Activated CD8-positive, alpha-beta memory T cell treated with anti-CD3 and anti-CD28 coated beads for 1 hour (primary cell): ENCODE results near the gene IGF1R.

ENCODE experiments used
- DNase-seq, 2 donors: peaks; one replicate each; pipeline ENCODE4 v3.0.0-alpha.2; 2020; ENCODE audit warnings: low read depth in 1 of 2; ENCODE audit errors: extremely low read depth in 1 of 2

IGF1R gene

GRCh38 chr15:98933406-98933805 lies 285.1 kb downstream of the IGF1R start:
- DNase-seq, result no peak

GRCh38 chr15:98935736-98936135 lies 287.4 kb downstream of the IGF1R start:
- DNase-seq, result no peak

GRCh38 chr15:98937413-98938104 lies 289.2 kb downstream of the IGF1R start:
- DNase-seq, result no peak

GRCh38 chr15:98938105-98938417 lies 289.7 kb downstream of the IGF1R start:
- no peak for DNase-seq

GRCh38 chr15:98938799-98939198 lies 290.5 kb downstream of the IGF1R start:
- DNase-seq, result no peak

- no peak for DNase-seq
Observed at GRCh38 chr15:98939311-98940080, 291.2 kb downstream of the IGF1R start.

GRCh38 chr15:98941595-98942255 lies 293.4 kb downstream of the IGF1R start:
- no peak for DNase-seq

- no peak for DNase-seq
Observed at GRCh38 chr15:98942431-98942830, 294.1 kb downstream of the IGF1R start.

GRCh38 chr15:98943051-98943508 lies 294.7 kb downstream of the IGF1R start:
- no peak for DNase-seq

- DNase-seq, result no peak
Observed at GRCh38 chr15:98943601-98944151, 295.3 kb downstream of the IGF1R start.

- no peak for DNase-seq
Observed at GRCh38 chr15:98946301-98947255, 298.2 kb downstream of the IGF1R start.

GRCh38 chr15:98948456-98948855 lies 300.1 kb downstream of the IGF1R start:
- no peak for DNase-seq

GRCh38 chr15:98948941-98949340 lies 300.6 kb downstream of the IGF1R start:
- no peak for DNase-seq

- DNase-seq, result no peak
Observed at GRCh38 chr15:98949624-98950023, 301.3 kb downstream of the IGF1R start.

- no peak for DNase-seq
Observed at GRCh38 chr15:98950248-98950647, 301.9 kb downstream of the IGF1R start.

GRCh38 chr15:98951004-98951403 lies 302.7 kb downstream of the IGF1R start:
- no peak for DNase-seq

GRCh38 chr15:98951493-98952320 lies 303.4 kb downstream of the IGF1R start:
- no peak for DNase-seq

GRCh38 chr15:98952381-98952803 lies 304.1 kb downstream of the IGF1R start:
- no peak for DNase-seq

- DNase-seq, result no peak
Observed at GRCh38 chr15:98953000-98953787, 304.9 kb downstream of the IGF1R start.
